Measurements from ENCODE around the gene ZNF280D. TPM values are rescaled to one million over a fixed set of nuclear protein-coding genes. Genes with fewer than 3 reads are reported as not detected.

ZNF280D gene
- total RNA-seq, 1 donor from 2014 or later, result 37.9 TPM

DNA sequence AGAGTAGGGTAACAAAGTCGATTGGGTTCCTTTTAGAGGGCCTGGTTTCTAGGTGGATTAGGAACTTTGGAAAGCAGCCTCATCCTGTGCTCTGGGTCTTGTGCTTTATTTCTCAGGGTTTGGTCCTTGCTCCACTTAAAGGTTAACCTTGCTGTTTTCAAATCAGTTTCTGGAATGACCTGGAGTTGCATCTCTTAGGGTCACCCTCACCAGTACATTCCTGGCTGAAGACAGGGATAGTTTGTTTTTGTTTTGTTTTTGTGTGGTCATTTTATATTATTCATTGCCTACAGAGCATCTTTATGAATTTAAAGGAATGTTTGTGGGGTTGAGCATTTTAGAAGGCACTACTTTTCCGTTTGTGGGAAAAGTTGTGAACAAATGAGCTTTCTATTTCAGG is 45.5 kb upstream of the ZNF280D start:
- H3K4me3 Mint-ChIP-seq, result no peak overlapping the region
- H3K36me3 Mint-ChIP-seq (ENCODE audit: low read depth), result no peaks in the 10 kb centered on the region
- no peaks in the 10 kb centered on the region for H3K9me3 Mint-ChIP-seq
- H3K27ac Mint-ChIP-seq, result no peak overlapping the region
- ATAC-seq (ENCODE audit: low read depth) (no peak), DNase-seq (no peak)
- CTCF ChIA-PET, result no interaction called here
- intact Hi-C loops (cut with micrococcal nuclease), result no loop called here
- TF ChIP-seq, protein P1, sequence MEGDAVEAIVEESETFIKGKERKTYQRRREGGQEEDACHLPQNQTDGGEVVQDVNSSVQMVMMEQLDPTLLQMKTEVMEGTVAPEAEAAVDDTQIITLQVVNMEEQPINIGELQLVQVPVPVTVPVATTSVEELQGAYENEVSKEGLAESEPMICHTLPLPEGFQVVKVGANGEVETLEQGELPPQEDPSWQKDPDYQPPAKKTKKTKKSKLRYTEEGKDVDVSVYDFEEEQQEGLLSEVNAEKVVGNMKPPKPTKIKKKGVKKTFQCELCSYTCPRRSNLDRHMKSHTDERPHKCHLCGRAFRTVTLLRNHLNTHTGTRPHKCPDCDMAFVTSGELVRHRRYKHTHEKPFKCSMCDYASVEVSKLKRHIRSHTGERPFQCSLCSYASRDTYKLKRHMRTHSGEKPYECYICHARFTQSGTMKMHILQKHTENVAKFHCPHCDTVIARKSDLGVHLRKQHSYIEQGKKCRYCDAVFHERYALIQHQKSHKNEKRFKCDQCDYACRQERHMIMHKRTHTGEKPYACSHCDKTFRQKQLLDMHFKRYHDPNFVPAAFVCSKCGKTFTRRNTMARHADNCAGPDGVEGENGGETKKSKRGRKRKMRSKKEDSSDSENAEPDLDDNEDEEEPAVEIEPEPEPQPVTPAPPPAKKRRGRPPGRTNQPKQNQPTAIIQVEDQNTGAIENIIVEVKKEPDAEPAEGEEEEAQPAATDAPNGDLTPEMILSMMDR (IDR thresholded peaks at IDR 0.05), result no peak
- H3K27me3 Mint-ChIP-seq, result no peaks in the 10 kb centered on the region
- POLR2A ChIA-PET, result no interaction called here
- H3K4me1 Mint-ChIP-seq, result peaks cover 31% of the 10 kb centered on the region

DNA sequence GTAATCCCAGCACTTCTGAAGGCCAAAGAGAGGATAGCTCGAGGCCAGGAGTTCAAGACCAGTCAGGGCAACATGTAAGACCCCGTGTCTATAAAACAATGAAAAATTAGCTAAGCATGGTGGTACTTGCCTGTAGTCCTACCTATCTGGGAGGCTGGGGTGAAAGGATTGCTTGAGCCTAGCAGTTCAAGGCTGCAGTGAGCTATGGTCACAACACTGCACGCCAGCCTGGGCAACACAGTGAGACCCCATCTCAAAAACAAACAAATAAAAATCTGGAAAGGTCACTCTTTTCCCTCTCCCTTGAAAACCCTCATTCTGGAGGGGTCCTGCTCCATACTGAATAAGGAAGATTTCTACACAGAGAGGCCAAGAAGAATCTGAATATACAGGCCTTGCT is 43.5 kb upstream of the ZNF280D start:
- no peak overlapping the region for H3K4me3 Mint-ChIP-seq
- intact Hi-C loops (cut with micrococcal nuclease), result no loop called here
- no peak overlapping the region for H3K27ac Mint-ChIP-seq
- ATAC-seq (ENCODE audit: low read depth) (no peak), DNase-seq (no peak)
- no peaks in the 10 kb centered on the region for H3K36me3 Mint-ChIP-seq (ENCODE audit: low read depth)
- TF ChIP-seq, protein P1 (IDR thresholded peaks at IDR 0.05), result no peak
- no peaks in the 10 kb centered on the region for H3K9me3 Mint-ChIP-seq
- H3K4me1 Mint-ChIP-seq, result peaks cover 31% of the 10 kb centered on the region
- ChIA-PET POLR2A (no interaction called here), CTCF (no interaction called here)
- no peaks in the 10 kb centered on the region for H3K27me3 Mint-ChIP-seq

DNA sequence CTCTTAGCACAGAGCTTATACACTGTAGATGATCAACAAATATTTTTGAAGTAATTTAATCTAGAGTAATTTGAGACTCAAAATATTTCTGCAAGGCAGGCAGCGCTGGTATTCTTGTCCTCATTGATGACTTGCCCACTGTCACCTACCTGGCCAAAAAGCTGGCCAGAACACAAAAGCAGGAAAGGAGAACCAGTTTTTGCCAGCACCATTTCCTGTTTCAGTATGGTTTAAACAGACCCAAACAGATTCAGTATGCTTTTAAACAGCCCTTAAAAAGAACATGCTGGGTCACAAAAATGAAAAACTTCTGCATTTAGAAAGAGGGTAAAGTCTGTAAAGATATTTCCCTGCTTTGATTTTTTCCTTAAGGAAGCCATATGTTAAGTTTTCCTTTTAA is 42.3 kb upstream of the ZNF280D start:
- Mint-ChIP-seq H3K4me1 (peaks cover 29% of the 10 kb centered on the region), H3K27ac (no peak overlapping the region), H3K36me3 (ENCODE audit: low read depth) (no peaks in the 10 kb centered on the region), H3K4me3 (no peak overlapping the region), H3K27me3 (no peaks in the 10 kb centered on the region), H3K9me3 (no peaks in the 10 kb centered on the region)
- TF ChIP-seq, protein P1 (IDR thresholded peaks at IDR 0.05), result no peak
- ChIA-PET POLR2A (no interaction called here), CTCF (no interaction called here)
- intact Hi-C loops (cut with micrococcal nuclease), result no loop called here
- DNase-seq, result no peak
- no peak for ATAC-seq (ENCODE audit: low read depth)

DNA sequence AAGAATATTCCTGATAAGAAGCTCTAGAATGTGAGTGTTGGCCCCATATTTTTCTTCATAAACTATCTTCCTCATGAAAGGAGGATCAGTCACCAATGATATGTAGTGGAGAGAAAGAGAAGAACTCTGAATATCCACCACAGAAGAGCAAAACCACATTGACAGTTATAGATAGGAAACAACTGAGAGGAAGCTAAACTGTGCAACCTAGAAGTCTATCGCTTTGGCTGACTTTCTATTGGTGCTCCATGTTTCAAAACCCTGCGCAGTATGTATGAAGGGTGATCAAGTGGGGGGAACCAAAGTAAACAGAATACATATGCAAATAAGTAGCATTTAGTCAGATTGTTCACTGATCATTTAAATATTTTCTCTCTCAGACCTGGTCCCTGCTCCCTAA is 41.0 kb upstream of the ZNF280D start:
- Mint-ChIP-seq H3K27ac (no peak overlapping the region), H3K27me3 (no peaks in the 10 kb centered on the region), H3K4me3 (no peak overlapping the region), H3K9me3 (no peaks in the 10 kb centered on the region), H3K4me1 (peaks cover 22% of the 10 kb centered on the region), H3K36me3 (ENCODE audit: low read depth) (no peaks in the 10 kb centered on the region)
- intact Hi-C loops (cut with micrococcal nuclease), result no loop called here
- TF ChIP-seq, protein P1 (IDR thresholded peaks at IDR 0.05), result no peak
- ChIA-PET POLR2A (no interaction called here), CTCF (no interaction called here)
- ATAC-seq (ENCODE audit: low read depth) (no peak), DNase-seq (no peak)

DNA sequence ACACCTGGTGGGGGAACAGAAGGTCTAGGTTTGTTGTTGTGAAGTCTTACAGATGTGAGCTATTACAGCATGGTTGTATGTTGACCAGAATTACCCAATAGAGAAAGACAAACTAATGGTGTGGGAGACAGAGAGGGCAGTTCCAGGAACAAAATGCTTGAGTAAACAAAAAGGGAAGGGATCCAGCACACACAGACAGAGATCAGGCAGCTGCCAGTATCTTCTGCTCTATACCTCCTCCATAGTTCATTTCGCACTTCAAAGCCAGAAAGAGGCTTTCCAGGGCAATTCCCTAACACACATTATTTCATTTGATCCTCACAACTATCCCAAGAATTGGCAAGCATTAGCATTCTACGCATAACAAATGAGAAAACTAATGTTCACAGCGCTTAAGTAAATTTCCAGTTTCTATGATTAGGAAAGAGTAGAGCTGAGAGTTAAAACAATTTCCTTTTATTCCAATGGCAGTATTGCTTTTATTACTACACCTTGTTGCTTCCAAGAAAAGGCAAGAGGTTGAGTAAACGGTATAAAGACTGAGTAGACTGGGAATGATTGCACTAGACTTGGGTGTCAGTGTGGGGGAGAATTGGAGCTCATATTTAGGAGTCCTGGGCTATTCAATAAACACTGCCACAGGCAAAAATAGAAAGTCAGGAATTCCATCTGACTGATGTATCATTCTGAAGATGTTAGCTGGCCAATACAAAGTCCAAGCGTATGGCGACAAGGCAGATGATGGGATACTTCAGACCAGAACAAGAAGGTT is 39.7 kb upstream of the ZNF280D start:
- Mint-ChIP-seq H3K27me3 (no peaks in the 10 kb centered on the region), H3K4me1 (peaks cover 22% of the 10 kb centered on the region), H3K36me3 (ENCODE audit: low read depth) (no peaks in the 10 kb centered on the region), H3K27ac (no peak overlapping the region), H3K4me3 (no peak overlapping the region), H3K9me3 (no peaks in the 10 kb centered on the region)
- CTCF ChIA-PET, result no interaction called here
- TF ChIP-seq, protein P1 (IDR thresholded peaks at IDR 0.05), result no peak
- POLR2A ChIA-PET, result no interaction called here
- intact Hi-C loops (cut with micrococcal nuclease), result no loop called here
- DNase-seq, result no peak
- ATAC-seq (ENCODE audit: low read depth), result no peak
